ENCODE measurements around the gene ZBTB6. TPM values are rescaled to one million over a fixed set of nuclear protein-coding genes. Genes with fewer than 3 reads are reported as not detected.

The ZBTB6 gene, protein sequence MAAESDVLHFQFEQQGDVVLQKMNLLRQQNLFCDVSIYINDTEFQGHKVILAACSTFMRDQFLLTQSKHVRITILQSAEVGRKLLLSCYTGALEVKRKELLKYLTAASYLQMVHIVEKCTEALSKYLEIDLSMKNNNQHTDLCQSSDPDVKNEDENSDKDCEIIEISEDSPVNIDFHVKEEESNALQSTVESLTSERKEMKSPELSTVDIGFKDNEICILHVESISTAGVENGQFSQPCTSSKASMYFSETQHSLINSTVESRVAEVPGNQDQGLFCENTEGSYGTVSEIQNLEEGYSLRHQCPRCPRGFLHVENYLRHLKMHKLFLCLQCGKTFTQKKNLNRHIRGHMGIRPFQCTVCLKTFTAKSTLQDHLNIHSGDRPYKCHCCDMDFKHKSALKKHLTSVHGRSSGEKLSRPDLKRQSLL
- total RNA-seq: 10 to 100 TPM in 2 of 4 donors, 1 to 10 TPM in 2; 5.7 to 12.3 (median 8.8) TPM

DNA sequence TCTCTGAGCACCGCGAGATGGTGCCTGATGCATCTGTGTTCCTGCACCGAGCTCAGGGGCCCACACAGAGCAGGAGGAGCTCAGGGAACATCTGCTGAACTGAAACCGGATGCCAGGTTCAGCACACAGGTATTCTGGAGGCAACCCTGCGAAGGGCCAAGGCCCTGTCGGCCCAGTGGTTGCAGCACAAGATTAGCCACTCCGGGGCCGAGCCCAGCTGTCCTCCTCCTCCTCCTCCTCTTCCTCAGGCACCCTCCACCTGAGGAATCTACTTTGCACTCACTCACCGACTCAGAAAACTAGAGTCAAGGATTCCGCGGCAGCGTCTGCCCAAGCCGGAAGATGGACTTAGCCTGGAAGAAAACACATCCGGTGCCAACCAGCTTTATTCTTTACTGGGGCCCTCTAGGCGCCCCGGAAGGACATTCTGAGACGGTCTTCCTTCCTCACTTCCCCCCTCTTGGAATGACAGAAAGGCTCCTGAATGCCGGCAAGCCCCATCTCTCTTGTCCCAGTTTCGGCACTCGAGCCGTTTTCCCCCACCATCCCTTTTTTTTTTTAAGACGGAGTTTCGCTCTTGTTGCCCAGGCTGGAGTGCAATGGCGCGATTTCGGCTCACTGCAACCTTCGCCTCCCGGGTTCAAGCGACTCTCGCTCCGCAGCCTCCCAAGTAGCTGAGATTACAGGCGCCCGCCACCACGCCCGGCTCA is at the start of gene ZBTB6:
Gene ZBTB6 (minus strand): TSS at position 360 of the 710 bp plus-strand sequence. CDS start 1,251 bp downstream, outside the sequence.
- TF ChIP-seq, protein P1, sequence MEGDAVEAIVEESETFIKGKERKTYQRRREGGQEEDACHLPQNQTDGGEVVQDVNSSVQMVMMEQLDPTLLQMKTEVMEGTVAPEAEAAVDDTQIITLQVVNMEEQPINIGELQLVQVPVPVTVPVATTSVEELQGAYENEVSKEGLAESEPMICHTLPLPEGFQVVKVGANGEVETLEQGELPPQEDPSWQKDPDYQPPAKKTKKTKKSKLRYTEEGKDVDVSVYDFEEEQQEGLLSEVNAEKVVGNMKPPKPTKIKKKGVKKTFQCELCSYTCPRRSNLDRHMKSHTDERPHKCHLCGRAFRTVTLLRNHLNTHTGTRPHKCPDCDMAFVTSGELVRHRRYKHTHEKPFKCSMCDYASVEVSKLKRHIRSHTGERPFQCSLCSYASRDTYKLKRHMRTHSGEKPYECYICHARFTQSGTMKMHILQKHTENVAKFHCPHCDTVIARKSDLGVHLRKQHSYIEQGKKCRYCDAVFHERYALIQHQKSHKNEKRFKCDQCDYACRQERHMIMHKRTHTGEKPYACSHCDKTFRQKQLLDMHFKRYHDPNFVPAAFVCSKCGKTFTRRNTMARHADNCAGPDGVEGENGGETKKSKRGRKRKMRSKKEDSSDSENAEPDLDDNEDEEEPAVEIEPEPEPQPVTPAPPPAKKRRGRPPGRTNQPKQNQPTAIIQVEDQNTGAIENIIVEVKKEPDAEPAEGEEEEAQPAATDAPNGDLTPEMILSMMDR (IDR thresholded peaks at IDR 0.05): no peak
- TF ChIP-seq POLR2A (IDR thresholded peaks at IDR 0.05) (peak in 1 of 2 donors; percentile 20), EP300 (IDR thresholded peaks at IDR 0.05) (peak; percentile 64 to 69)
- WGBS, 2 donors: 1 to 2% methylated on average over 34 of the region's 35 CpGs
- peak within 1 kb of the TSS; percentile 58 to 91 (median 64) for H3K4me3 ChIP-seq
- H3K9me3 ChIP-seq: no peaks in the 10 kb centered on the region
- H3K27me3 ChIP-seq: no peaks in the 10 kb centered on the region
- peaks cover 0 to 19% (median 7%) of the 10 kb centered on the region in 4 donors for H3K4me1 ChIP-seq
- H3K36me3 ChIP-seq: peaks cover 0 to 23% (median 0%) of the 10 kb centered on the region in 3 donors
- DNase-seq (ENCODE audit: low spot score in 2 of 2): peak; percentile 20 to 57
- peak within 1 kb of the TSS; percentile 54 to 87 (median 79) for H3K27ac ChIP-seq

DNA sequence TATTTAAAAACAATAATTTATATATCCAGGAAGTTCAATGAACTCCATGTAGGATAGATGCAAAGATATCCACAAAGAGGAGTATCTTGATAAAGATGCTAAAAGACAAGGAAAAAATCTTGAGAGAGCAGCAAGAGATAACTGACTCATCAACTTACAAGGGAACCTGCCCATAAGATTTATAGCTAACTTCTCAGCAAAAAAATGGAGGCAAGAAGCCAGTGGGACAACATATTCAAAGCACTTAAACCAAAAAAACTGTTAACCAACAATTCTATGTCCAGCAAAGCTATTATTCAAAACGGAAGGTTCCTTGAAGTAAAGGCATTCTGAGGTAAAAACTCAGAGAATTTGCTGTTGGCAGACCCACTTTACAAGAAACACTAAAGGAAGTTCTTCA is 48.0 kb upstream of the ZBTB6 start:
- DNase-seq (ENCODE audit: low spot score in 2 of 2): no peak
- Histone ChIP-seq H3K36me3 (peaks cover 0 to 42% (median 0%) of the 10 kb centered on the region in 3 donors), H3K27me3 (no peaks in the 10 kb centered on the region), H3K27ac (no peak overlapping the region), H3K9me3 (no peaks in the 10 kb centered on the region), H3K4me3 (no peak overlapping the region), H3K4me1 (peaks cover 0 to 7% (median 0%) of the 10 kb centered on the region in 4 donors)
- TF ChIP-seq, protein P1 (IDR thresholded peaks at IDR 0.05): no peak
- no peak for TF ChIP-seq POLR2A (IDR thresholded peaks at IDR 0.05)
- WGBS, 2 donors: 91 to 92% methylated on average over 1 of the region's 1 CpG

DNA sequence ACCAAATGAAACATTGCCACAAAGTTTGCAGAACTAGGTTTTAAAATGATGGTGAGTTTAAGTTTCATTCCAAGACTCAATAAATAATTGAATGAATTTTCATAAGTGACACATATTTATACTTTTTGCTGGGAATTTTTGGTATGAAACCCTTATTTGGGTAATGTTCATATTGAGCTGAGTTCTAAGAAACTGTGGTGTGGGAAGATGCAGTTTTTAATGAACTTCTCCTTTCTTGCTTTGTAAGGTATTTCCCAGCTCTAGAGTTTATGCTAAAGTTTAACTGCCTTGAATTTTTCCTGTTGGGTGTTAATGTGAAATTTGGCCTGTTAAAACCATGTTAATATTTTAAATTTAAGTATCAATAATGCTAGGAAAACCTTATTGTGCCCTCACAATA is 42.8 kb upstream of the ZBTB6 start:
- no peak for DNase-seq (ENCODE audit: low spot score in 2 of 2)
- H3K36me3 ChIP-seq: peaks cover 0 to 11% (median 0%) of the 10 kb centered on the region in 3 donors
- TF ChIP-seq, protein P1 (IDR thresholded peaks at IDR 0.05): no peak
- no peak for TF ChIP-seq POLR2A (IDR thresholded peaks at IDR 0.05)
- no peak for TF ChIP-seq EP300 (IDR thresholded peaks at IDR 0.05)
- peaks cover 0 to 55% (median 10%) of the 10 kb centered on the region in 4 donors for H3K4me1 ChIP-seq
- H3K9me3 ChIP-seq: no peaks in the 10 kb centered on the region
- no peaks in the 10 kb centered on the region for H3K27me3 ChIP-seq
- H3K4me3 ChIP-seq: no peak overlapping the region
- no peak overlapping the region for H3K27ac ChIP-seq

DNA sequence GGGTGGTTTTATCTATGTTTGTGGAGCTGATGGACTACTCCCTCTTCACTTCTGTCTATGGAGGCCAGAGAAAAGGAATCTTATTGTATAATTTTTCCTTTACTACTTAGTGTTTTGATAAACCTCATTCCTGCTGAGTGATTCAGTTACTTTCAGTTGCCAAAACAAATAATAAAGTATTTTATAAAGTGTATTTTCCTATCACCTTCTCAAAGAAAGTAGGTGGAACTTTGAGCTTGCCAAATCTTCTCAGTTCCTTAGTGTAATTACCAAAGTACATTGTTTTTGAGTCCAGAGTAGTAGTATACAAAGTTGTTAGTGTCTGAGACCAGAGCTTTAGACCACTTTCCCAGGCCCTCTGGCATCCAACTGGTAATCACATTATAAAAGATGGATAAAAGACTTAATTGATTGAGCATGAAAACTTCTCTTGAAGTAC is 41.1 kb upstream of the ZBTB6 start:
- no peak for DNase-seq (ENCODE audit: low spot score in 2 of 2)
- H3K36me3 ChIP-seq: peaks cover 0 to under 1% (median 0%) of the 10 kb centered on the region in 3 donors
- H3K9me3 ChIP-seq: no peaks in the 10 kb centered on the region
- TF ChIP-seq, protein P1 (IDR thresholded peaks at IDR 0.05): no peak
- TF ChIP-seq EP300 (IDR thresholded peaks at IDR 0.05): no peak
- TF ChIP-seq POLR2A (IDR thresholded peaks at IDR 0.05): no peak
- H3K4me3 ChIP-seq: no peak overlapping the region
- H3K27ac ChIP-seq: peak overlapping the region in 2 of 4 donors; percentile 32 to 77
- H3K27me3 ChIP-seq: no peaks in the 10 kb centered on the region
- peaks cover 0 to 70% (median 10%) of the 10 kb centered on the region in 4 donors for H3K4me1 ChIP-seq
